ENCODE measurements around the gene EPB41L3.
"Not testable (repeated sequence)": the region's sequence is repeated elsewhere in the genome, so short reads cannot be mapped to it uniquely, and the experiment has no call there.

Gene EPB41L3

GRCh38 chr18:5490753-5491480 is 52.9 kb downstream of the EPB41L3 start:
- no peak for FAIRE-seq

GRCh38 chr18:5488844-5489243 is 55.0 kb downstream of the EPB41L3 start:
- FAIRE-seq = no peak

- not testable (repeated sequence) for FAIRE-seq
These were observed 55.8 kb downstream of the EPB41L3 start for GRCh38 chr18:5488044-5488443.

GRCh38 chr18:5484526-5484925 is 59.3 kb downstream of the EPB41L3 start:
- FAIRE-seq = no peak

GRCh38 chr18:5481621-5482020 is 62.2 kb downstream of the EPB41L3 start:
- no peak for FAIRE-seq

- FAIRE-seq = no peak
These were observed 65.5 kb downstream of the EPB41L3 start for GRCh38 chr18:5478261-5478660.

GRCh38 chr18:5476961-5477800 is 66.6 kb downstream of the EPB41L3 start:
- FAIRE-seq = no peak

- no peak for FAIRE-seq
These were observed 68.5 kb downstream of the EPB41L3 start for GRCh38 chr18:5475267-5475666.

GRCh38 chr18:5469340-5469739 is 74.5 kb downstream of the EPB41L3 start:
- no peak for FAIRE-seq

GRCh38 chr18:5468394-5468793 is 75.4 kb downstream of the EPB41L3 start:
- FAIRE-seq = no peak

GRCh38 chr18:5467671-5468070 is 76.1 kb downstream of the EPB41L3 start:
- FAIRE-seq = no peak

- FAIRE-seq = no peak
These were observed 77.5 kb downstream of the EPB41L3 start for GRCh38 chr18:5466256-5466655.

- no peak for FAIRE-seq
These were observed 79.5 kb downstream of the EPB41L3 start for GRCh38 chr18:5464251-5464650.

- FAIRE-seq = no peak
These were observed 80.0 kb downstream of the EPB41L3 start for GRCh38 chr18:5463831-5464230.

- FAIRE-seq = no peak
These were observed 80.4 kb downstream of the EPB41L3 start for GRCh38 chr18:5463390-5463789.

- no peak for FAIRE-seq
These were observed 81.6 kb downstream of the EPB41L3 start for GRCh38 chr18:5462227-5462626.

- no peak for FAIRE-seq
These were observed 82.8 kb downstream of the EPB41L3 start for GRCh38 chr18:5461041-5461440.

- FAIRE-seq = no peak
These were observed 86.3 kb downstream of the EPB41L3 start for GRCh38 chr18:5457462-5457957.

- no peak for FAIRE-seq
These were observed 87.0 kb downstream of the EPB41L3 start for GRCh38 chr18:5456577-5457461.

GRCh38 chr18:5455674-5456073 is 88.1 kb downstream of the EPB41L3 start:
- FAIRE-seq = no peak

GRCh38 chr18:5452943-5453443 is 90.8 kb downstream of the EPB41L3 start:
- no peak for FAIRE-seq

- no peak for FAIRE-seq
These were observed 91.9 kb downstream of the EPB41L3 start for GRCh38 chr18:5451871-5452270.

GRCh38 chr18:5451150-5451549 is 92.6 kb downstream of the EPB41L3 start:
- FAIRE-seq = no peak
